HG03520 (cell line): ENCODE measurements around the gene TMEM141.
"Not testable (repeated sequence)": the region's sequence is repeated elsewhere in the genome, so short reads cannot be mapped to it uniquely, and the experiment has no call there.

Experiments used
- ATAC-seq: cut with Tn5 transposase; IDR thresholded peaks from one replicate; pipeline ENCODE4 v1.9.1; 2021; ENCODE audit warnings: mild to moderate bottlenecking, moderate library complexity; ENCODE audit not compliant: unreplicated experiment

The TMEM141 gene

DNA sequence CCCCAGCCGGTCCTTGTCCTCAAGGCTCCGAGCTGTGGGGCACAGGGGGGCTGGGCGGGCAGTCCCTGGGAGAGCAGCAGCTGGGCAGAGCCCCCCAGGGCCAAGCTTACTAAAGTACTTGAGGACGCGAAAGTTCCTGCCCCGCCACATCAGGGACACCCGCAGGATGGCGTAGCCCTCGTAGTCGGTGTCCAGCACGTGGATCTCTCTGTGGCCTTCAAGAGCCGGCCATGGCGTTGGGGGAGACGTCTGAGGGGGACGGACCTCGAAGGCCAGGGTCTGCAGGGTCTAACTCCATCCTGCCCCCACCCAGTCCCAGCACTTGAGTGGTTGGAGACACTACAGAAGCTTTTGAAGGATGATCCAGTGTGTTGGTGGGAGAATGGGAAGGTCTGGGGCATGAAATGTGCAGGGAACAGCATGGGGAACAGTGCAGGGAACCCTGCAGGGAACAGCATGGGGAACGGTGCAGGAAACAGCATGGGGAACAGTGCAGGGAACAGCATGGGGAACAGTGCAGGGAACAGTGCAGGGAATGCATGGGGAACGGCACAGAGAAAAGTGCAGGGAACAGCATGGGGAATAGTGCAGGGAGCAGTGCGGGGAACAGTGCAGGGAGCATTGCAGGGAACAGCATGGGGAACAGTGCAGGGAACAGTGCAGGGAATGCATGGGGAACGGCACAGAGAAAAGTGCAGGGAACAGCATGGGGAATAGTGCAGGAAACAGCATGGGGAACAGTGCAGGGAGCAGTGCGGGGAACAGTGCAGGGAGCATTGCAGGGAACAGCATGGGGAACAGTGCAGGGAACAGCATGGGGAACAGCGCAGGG lies 35.6 kb upstream of the TMEM141 start:
- not testable (repeated sequence) for ATAC-seq

DNA sequence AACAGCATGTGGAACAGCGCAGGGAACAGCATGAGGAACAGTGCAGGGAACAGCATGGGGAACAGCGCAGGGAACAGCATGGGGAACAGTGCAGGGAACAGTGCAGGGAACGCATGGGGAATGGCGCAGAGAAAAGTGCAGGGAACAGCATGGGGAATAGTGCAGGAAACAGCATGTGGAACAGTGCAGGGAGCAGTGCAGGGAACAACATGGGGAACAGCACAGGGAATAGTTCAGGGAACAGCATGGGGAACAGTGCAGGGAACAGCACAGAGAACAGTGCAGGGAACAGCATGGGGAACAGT lies 35.1 kb upstream of the TMEM141 start:
- no peak for ATAC-seq

DNA sequence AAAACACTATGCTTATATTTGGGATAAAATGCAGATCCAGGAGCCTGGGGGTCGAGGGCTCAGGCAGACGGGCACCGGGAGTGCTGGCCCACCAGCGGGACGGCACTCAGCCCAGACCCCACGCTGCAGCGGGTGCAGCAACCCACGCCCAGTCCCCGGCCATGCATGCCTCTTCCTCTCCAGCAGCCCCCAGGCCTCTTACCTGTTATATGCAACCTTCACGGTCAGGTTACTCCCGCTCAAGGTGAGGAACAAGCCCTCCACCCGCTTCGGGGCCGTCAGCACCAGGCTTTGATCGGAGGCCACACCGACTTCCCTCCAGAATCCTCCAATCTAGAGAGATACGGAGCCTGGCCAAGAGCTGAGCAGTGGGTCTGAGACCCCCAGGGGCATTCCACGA lies 34.3 kb upstream of the TMEM141 start:
- no peak for ATAC-seq

DNA sequence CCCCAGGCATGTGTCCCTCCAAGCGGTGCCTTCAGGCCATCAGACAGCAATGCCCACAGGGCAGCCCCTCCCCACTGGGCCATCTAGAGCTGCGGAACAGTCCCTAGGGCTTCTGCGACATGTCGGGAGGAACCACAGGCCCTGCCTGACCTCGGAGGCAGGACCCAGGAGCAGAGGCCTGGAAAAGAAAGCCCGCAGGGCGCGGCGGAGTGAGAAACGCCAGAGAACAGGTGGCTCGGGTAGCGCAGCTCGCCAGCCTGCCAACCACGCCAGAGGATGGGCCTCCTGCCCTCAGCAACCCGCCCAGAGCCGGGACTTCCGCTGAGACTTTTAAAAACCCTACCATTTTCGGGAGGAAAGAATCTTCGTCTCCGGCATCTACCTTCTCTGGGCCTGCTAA lies 33.8 kb upstream of the TMEM141 start:
- ATAC-seq = no peak

DNA sequence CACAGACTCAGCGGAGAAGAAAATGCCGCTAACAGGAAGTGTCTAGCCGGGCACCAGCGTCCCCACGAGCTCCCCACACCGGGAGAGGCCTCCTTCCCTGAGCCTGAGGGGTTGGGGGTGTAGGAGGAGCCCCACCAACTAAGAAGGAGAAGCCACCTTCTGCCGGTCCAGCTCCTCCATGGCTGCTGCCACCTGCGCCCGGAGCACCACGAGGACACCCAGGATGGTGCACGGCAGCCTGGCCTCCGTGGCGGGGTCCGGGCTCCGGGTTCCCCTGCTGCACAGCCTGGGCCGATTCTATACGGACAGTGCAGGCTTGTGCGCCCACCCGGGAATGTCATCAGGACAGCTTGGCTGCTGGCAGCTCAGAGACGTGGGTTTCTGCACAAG lies 33.4 kb upstream of the TMEM141 start:
- ATAC-seq = no peak

DNA sequence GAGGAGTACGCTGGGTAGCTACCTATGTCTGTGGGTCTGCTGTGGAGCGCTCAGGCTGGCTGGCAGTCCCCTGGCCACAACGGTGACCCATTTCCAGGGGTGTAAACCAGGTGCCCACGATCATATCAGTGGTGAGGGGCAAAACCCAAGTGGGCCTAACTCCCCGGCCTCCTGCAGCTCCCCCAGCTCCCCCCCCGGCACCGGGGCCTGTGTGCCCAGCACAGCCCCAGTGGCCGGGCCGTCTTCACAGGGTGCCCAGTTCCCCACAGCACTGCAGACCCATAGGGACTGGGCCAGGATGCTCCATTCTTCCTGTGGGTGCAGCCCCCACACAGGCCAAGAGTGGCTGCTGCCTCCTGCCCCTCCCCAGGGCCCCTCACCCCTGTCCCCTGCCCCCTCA lies 32.1 kb upstream of the TMEM141 start:
- ATAC-seq = no peak

DNA sequence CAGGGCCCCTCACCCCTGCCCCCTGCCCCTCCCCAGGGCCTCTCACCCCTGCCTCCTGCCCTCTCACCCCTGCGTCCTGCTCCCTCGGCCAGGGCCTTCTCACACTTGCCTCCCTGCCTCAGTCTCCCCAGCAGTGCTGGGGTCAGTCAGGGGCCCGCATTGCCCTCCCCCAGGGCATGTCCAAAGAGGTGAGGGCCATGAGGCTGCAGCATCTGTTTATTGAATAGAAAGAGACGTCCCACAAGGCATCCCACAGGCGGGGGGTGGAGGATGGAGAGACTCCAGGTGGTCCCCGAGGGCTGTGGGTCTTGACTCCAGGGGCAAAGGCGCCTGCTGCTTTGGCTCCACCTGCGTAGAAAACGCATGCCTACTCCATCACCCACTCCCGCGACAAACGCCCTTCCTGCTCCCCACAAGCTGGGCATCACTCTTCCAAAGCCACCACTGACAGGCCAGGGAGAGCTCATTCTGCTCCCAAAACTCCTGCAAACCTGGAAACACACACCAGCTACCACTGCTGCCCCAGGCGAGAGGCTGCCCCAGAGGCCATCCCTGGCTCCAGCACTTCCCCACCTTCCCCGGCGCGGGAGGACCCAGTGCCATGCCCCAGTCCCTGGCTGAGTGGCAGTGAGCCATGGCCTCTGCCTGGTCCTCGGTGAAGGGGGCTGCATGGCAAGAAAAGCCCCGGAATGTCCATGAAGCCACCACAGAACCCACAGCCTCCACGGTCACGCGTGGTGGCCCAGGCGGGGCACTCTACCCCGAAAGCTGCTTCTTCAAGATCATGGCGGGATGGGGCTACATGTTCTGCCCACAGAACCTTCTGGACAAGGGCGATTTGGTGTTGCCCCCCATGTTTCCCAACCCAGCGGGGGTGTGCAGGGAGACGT lies 31.5 kb upstream of the TMEM141 start:
- ATAC-seq = no peak

DNA sequence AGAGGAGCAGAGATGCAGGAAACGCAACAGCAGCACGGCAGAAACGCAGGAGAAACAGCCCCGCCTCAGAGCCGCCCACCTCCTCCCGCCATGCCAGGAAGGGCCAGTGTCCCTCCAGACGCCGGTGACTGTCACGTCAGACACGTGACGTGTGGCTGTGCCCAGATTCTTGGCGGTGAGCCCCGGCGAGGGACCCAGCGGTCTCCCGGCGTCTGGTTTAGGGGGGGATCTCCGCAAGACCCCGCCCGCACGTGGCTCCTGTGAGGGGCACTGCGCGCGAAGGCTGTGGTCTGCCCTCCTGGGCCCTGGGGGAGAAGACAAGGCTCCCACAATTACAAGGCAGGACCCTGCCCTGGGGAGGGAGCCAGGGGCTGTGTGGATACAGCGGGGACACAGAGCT lies 30.7 kb upstream of the TMEM141 start:
- no peak for ATAC-seq

DNA sequence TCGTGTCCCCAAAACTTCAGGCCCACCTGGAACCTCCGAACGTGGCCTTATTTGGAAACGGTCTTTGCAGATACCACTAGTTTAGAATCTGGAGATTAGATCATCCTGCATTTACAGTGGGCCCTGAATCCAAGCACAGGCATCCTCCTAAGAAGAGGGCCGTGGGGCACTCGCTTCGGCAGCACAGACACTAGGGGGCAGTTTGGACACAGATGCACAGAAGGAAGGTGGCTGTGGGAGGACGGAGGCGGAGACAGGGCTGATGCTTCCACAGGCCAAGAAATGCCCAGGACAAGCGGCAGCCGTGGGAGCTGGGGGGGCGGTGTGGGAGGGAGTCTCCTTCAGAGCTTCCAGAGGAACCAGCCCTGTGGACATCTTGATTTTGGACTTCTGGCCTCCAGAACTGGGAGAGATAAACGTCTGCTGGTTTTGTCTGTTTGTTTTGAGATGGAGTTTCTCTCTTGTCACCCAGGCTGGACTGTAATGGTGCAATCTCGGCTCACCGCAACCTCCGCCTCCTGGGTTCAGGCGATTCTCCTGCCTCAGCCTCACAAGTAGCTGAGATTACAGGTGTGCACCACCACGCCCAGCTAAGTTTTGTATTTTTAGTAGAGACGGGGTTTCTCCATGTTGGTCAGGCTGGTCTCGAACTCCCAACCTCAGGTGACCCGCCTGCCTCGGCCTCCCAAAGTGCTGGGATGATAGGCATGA lies 30.2 kb upstream of the TMEM141 start:
- not testable (repeated sequence) for ATAC-seq

DNA sequence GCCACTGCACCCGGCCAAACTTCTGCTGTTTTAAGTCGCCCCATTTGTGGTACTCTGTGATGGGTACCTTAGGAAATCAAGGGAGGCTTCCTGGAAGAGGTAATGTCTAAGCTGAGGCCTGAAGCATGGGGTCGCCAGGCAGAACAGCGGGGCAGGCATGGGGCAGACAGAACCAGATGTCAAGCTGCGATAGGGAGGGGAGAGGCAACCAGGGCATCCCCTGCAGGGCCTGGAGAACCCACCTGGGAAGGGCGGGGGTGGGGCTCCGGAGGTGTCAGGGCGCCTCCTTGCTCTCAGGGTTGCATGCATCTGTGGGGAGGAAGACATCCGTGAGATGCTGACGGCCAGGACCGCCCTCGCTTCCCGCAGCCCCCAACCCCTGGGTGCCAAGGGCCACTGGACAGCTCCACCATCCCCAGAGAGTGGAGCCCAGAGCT lies 29.6 kb upstream of the TMEM141 start:
- ATAC-seq = no peak

DNA sequence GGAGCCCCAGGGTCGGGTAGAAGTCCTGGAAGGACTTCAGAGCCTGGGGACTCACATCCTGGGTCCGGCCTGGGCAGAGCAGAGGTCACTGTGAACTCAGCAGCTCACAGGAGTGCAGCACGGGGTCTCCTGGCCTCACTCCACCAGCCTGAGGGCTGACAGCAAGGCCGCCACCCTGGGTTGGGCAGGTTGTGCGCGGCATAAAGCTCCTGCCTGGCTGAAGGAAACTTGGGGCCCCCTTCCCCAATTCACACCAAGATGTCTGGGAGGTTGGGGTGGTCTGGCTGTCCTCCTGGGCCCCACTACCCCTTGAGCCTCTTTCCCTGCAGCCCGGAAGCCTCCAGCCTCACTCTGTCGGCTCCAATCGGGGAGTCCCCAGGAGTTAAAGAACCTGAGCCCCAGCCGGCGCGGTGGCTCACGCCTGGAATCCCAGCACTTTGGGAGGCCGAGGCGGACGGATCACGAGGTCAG lies 28.9 kb upstream of the TMEM141 start:
- ATAC-seq = no peak

DNA sequence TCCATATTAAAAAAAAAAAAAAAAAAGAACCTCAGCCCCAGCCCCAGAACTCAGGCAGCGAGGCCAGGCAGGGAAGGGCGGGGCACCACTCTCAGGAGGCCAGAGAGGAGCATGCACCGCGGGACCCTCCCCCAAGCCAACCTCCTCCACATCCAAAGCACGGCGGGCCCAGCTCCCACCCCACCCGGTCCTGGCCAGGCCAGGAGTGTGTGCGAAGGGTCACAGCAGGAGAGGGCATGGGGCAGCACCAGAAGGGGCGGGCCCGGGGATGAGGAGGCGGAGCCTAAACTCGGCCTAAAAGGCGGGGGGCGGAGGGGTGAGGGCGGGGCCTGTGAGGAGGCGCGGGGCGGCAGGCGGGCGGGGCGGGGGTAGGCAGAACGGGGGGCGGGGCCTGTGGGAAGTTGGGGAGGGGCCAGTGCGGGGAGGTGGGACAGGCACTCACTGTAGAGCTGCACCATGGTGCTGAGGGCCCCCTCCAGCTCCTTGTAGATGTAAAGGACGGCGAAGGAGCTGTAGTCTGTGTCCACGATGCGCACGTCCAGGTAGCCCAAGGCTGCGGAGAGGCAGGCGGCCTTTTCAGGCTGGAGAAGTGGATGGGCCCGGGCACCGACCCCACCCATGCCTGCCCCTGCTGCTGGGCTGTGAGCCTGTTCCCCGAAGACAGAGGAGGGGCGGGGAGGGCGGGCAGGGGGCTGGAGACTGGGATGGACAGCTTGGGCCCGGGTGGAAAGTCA lies 28.1 kb upstream of the TMEM141 start:
- ATAC-seq = no peak

DNA sequence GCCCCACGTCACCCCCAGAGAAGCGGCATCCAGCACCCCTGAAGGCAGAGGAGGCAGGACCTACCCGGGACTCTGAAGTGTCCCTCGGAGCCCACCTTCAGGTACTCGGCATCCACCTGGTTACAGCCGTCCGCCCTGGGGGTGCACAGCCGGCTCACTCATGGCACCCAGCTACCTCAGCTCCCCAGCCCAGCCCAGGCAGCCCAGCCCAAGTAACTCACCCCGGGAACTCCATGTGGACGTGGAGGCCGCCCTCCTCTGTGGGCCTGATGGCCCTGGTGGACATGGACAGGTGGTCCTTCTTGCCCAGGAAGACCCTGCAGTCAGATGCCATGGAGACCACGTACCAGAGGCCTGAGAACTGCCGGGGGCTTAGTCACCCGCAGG lies 27.5 kb upstream of the TMEM141 start:
- no peak for ATAC-seq

DNA sequence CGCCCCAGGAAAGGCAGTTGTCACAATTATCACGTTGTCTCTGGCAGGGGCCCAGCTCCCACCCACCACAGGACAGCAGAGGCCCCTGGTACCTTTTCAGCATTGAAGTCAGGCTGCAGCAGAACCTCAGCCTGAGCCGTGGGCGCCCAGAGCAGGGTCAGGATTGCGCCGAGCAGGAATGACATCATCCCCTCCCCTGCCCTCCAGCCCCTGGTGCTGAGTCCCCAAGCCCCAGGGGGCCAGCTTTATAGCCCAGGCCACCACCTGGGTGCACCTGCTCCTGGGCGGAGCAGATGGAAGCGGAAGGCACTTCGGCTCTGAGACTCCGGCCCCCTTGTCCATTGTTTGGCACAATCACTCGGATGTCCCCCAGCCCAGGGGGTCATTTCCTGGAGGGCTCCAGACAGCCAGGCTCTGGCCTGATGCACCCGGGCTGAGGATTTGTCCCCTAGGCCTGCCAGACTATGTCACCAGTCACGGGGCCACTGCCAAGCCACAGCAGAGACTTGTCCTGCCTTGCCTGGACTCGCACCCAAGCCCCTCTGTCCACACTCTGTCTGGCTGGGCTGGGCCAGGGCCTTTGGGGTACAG lies 26.7 kb upstream of the TMEM141 start, which contains the start of gene LCN15:
TSS of gene LCN15 (minus strand) at position 218 of the 591 bp plus-strand sequence. CDS start at position 188, 30 bp downstream.
- no peak for ATAC-seq

DNA sequence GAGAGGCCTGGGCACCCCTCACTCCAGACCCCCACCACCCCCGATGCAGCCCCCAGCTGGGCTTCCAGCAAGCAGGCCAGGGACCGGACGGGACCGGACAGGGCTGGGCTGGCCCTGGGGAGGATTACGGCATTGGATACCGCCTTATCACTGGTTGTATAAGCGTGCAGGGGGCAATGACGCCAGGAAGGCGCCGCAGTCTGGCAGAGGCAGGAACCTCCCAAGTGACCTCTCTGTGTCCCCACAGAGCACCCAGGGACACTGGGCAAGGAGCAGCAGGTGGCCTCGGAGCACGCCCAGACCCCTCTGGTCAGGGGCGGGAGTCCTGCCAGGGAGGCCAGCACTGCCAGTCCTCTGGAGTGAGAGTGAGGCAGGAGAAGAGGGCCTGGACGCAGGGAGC lies 26.1 kb upstream of the TMEM141 start:
- ATAC-seq = no peak

DNA sequence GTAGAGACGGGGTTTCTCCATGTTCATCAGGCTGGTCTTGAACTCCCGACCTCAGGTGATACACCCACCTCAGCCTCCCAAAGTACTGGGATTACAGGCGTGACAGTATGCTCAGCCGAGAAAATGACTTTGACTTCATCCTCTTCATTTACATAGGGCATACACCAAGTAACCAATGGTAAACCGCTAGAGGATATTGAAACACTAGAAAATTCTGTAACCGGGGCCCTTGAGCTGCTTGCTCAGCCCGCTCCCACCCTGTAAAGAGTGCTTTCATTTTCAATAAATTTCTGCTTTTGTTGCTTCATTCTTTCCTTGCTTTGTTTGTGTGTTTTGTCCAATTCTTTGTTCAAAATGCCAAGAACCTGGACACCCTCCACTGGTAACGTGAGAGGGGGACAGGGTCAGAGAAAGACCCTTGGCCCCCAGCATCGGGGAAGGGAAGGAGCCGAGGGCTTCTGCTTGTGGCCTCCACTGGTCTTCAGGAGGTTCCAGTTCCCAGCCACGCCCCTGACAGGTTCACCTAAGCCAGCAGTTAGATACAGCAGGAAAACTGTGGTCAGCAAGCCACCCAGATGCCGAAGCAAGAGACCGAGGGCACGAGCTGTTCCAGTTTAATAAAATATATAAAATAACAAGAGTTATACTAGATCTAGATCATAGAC lies 25.3 kb upstream of the TMEM141 start:
- peak; percentile 53 for ATAC-seq

DNA sequence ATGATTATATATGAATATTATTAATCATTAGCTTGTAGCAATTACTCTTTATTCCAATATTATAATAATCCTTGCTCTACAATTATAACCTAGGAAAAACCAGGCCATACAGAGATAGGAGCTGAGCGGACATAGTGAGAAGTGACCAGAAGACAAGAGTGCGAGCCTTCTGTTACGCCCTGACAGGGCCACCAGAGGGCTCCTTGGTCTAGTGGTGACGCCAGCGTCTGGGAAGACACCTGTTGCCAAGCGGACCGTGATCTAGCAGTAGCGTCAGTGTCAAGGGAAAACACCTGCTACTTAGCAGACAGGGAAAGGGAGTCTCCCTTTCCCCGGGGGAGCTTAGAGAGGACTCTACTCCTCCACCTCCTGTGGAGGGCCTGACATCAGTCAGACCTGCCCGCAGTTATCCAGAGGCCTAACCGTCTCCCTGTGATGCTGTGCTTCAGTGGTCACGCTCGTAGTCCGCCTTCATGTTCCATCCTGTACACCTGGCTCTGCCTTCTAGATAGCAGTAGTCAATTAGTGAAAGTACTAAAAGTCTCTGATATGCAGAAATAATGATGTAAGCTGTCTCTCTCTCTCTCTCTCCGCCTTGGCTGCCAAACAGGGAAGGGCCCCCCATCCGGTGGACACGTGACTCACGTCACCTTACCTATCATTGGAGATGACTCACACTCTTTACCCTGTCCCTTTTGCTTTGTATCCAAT lies 24.6 kb upstream of the TMEM141 start:
- not testable (repeated sequence) for ATAC-seq

DNA sequence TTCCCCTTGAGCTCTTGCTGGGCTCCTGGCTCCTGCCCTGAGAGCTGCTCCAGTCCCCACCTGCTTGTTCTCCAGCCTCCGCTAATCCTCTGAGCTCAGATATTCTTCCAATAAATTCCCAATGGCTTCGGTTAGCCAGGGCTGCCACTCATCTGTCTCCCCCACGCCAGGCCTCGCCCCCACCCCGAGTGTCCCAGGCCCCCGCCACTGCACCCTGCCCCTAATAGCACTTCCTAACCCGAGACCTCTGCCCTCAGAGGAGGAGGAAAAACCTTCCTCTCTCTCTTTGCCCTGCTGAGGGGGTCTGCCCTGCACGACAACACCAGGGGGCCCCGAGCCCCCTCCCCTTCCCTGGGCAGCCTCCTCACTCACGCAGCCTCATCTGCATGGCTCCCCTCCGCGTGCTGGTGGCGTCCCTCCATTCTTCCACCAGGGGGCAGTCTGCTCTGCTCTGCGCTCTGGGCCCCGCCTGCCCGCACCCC lies 21.4 kb upstream of the TMEM141 start:
- no peak for ATAC-seq

DNA sequence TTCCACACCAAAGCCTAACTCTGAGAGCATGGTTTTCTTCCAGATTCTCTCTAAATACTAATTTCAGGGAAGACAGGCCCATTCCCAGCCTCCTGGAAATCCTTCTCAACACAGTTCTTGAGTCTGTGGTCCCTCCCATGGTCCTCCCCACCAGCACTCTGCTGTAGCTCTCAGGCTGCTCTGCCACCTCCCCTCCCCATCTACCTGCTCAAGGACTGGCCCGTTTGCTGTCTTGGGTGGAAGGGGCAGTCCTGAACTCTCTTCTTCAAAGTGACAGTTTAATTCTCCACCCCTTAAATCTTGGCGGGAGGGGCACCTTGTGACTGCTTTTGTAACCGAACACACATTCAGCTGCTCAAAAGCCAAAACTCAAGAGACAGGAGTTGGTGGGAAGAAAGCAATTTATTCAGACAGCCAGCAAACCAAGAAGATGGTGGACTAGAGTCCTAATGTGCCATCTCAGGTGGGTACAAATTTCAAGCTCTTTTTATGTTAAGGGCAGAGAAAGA lies 19.2 kb upstream of the TMEM141 start:
- ATAC-seq = no peak
